NCI-H2107 (cell line): ENCODE data around the gene HLA-A.

Source experiments
- DNase-seq: peaks from one replicate; lab custom pipeline; 2025; lab: John Stamatoyannopoulos, UW

The HLA-A gene

DNA sequence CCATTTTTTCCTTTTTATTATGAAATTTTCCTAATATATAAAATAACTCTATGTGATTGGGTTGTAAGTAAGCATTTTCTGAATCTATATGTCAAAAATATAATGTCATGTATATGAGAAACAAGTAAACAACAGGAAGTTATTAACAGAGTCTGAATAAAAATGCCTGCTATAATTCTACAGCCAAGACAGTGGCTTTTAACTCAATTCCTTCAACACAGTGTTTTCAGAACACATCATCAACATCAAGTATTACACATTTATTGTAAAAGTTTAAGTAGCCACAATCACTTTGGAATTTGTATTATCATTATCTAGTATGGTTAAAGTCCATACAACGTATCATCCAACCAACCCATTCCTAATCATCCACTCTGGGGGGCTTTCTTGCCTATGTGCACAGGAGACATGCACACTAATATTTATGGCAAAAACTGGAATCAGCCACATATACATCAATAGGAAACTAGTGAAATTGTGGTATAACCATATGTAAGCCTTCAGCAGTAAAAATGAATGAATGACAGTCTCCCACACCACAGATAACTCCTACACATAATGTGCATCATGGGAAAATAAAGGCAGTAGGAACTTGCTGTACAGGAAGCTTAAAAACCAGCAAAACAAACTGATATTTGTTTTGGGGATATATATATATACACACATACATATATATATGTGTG is 6.9 kb upstream of the HLA-A start:
- no peak for DNase-seq

DNA sequence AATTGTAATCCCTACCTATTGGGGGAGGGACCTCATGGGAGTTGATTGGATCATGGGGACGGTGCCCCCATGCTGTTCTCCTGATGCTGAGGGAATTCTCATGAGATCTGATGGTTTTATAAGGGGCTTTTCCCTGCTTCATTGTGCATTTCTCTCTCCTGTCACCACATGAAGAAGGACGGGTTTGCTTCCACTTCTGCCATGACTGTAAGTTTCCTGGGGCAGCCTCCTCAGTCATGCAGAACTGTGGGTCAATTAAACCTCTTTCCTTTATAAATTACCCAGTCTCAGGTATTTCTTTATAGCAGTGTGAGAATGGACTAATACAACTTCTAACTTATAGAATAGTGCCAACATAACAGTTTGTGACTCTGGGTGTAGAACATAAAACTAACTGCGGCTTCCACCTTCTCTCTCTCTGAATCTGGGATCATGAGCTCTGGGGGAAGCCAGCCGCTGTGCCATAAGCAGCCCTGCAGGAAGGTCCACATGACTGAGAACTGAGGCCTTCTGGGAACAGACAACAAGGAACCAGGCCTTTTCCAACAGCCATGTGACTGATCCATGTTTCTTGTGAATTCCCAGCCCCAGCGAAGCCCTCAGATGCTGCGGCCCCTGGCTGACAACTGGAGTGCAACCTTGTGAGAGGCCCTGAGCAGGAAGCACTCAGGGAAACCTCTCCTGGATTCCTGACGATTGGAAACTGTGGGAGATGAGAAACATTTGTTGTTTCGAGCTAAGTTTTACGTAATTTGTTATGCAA is 3.4 kb upstream of the HLA-A start:
- no peak for DNase-seq

DNA sequence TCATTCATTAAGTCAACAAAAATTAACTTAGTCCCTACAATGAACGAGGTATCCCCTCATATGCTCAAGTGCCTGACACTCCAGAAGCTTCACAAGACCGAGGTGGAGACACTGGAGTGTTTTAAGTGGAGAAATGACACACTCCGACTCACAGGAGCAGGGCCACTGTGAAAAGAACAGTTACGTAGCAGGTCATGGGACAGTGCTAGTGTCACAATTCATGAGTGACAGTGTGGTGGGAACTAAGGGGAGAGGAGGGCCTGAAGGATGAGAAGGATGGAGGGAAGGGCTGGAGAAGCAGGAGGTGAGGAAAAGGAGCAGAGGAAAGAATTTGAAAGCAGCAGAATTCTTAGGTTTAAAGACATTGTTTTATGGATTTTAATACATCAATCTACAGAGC is 1.3 kb upstream of the HLA-A start:
- no peak for DNase-seq

GRCh38 chr6:29941471-29941870 is 861 bp upstream of the HLA-A start:
- no peak for DNase-seq

- no peak for DNase-seq
Measured at GRCh38 chr6:29941916-29942274, 437 bp upstream of the HLA-A start.

- DNase-seq: no peak
Measured at GRCh38 chr6:29943053-29943966, 978 bp downstream of the HLA-A start.

DNA sequence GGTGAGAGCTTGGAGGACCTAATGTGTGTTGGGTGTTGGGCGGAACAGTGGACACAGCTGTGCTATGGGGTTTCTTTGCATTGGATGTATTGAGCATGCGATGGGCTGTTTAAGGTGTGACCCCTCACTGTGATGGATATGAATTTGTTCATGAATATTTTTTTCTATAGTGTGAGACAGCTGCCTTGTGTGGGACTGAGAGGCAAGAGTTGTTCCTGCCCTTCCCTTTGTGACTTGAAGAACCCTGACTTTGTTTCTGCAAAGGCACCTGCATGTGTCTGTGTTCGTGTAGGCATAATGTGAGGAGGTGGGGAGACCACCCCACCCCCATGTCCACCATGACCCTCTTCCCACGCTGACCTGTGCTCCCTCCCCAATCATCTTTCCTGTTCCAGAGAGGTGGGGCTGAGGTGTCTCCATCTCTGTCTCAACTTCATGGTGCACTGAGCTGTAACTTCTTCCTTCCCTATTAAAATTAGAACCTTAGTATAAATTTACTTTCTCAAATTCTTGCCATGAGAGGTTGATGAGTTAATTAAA is 3.0 kb downstream of the HLA-A start:
- DNase-seq: no peak

DNA sequence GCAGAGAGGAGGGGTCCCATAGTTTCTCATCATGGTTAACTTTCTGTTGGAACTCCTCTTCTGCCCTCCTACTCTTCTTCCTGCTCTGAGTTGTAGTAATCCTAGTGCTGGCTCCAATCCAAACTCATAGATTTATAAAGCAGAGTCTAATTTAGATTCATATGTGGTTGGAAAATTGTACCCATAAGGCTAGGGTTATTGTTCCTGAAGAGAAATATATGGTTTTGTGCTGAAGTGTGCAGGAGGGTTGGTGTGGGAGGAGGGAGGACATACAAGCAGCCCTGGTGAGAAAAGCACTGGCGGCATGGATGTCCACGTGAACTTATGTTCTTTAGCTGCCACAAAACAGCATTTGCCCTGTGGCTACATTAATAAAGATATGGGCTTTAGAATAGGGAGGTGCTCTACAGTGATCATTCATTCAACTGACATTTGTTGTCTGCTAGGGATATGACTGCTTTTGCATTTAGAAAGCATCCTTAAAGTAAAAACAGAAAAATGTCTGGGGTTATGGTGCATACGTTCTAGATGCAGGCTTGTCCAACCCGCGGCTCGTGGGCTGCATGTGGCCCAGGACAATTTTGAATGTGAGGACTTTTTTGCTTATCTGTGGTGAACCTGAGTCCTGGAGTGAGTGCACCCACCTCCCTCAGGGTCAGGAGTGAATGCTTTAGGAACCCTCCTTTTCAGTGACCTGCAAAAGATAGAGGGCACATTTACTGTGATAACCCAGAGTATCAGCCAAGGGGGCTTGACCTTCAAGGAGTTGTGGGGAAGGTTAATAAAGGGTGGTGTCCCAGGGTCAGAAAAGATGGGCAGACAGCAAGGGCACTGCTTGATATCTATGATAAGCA is 4.1 kb downstream of the HLA-A start:
- no peak for DNase-seq

- DNase-seq: no peak
Measured at GRCh38 chr6:29947077-29947980, 5.0 kb downstream of the HLA-A start.

DNA sequence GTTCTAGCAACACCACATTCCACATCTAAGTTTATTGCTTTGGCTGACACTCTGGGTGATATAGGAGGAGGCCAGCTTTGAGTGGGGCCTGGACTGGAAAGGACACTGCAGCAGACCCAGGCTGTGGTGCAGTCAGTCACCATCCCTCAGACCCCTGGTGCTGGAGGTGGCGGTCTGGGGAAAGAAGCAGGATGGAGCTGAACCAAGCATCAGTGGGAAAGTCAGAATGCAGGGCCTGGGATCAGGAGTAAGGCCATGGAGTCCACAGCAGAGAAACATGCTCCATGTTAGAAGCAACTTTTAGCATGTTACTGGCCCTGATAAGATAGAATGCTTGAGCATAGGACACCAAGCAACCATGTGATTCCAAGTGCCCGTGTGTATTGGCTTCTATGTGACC is 5.9 kb downstream of the HLA-A start:
- no peak for DNase-seq

- DNase-seq: no peak
Measured at GRCh38 chr6:29949934-29950333, 7.6 kb downstream of the HLA-A start.

DNA sequence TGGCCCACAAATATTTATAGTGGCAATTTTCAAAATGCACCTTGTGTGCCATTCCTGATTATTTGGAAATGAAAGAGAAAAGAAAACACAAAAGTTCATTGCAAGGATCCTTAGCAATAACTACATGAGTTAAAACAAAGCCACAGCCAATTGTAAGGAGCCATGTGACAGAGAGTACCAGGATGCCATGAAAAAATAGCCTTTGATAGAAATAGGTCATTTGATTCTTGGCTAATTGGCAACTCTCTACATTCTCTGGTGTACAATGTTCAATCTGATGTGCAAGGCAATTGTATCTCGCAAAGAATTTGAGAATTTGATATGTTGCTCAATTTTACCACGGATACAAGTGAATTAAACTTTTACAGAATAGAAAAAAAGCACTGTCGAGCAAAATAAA is 9.6 kb downstream of the HLA-A start:
- DNase-seq: no peak

DNA sequence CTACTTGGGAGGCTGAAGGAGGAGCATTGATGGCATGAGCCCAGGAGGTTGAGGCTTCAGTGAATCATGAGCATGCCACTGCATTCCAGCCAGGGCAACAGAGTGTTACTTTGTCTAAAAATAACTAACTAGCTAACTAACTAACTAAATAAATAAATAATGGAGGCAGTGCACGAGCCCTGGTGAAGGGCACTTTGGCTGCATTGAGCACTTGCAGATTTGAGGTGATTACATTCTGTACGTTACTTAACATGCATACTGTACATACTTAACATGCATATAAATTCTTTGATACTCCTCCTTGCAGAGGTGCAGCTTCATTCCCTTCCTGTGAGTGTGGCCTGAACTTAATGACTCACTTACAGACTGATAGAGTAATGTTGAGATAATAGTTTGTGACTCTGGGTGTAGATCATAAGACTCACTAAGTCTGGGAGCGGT is 10.7 kb downstream of the HLA-A start:
- DNase-seq: no peak

DNA sequence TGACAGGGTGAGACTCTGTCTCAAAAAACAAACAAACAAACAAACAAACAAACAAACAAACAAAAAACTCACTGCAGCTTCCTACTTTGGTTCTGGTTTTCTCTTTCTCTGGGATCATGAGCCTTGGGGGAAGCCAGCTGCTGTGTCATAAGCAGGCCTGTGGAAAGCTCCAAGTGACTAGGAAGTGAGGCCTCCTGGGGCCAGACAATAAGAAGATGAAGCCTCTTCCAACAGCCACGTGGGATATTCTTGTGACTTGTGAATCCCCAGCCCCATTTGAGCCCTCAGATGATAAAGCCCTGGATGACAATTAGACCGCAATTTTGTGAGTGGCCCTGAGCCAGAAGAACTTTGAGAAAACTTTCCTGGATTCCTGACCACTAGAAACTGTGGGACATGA is 11.4 kb downstream of the HLA-A start:
- no peak for DNase-seq

DNA sequence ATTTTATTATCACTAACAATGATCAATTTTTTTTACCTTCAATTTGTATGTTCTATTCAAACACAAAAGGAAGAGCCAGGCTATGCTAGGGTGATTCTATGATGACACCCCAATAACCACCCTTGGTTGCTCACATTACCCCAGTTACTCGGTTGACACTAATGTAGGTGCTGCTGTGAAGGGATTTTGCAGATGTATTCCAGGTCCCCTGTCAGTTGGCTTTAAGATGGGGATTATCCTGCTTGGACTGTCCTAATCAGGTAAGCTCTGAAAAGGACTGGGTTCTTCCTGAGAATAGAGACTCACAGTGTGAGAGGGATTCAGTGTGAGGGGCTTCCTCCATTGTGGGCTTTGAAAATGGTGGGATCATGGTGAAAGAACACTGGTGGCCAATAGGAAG is 11.9 kb downstream of the HLA-A start:
- DNase-seq: no peak

GRCh38 chr6:29955783-29956182 is 13.5 kb downstream of the HLA-A start:
- DNase-seq: no peak

DNA sequence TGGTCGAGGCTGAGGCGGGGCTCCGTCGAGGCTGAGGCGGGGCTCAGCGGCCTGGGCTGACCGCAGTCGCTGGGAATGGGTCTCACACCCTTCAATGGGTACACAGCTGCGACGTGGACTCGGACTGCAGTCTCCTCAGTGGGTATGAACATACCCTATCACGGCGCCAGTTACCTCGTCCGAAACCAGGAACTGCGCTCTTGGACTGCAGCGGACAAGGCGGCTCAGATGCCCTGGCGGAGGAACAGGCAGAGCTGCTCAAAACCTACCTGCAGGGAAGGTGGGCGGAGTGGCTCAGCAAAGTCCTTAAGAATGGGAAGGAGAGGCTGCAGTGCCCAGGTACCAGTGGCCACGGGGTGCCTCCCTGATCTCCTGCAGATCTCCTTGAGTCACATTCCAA is 14.2 kb downstream of the HLA-A start:
- DNase-seq: no peak

DNA sequence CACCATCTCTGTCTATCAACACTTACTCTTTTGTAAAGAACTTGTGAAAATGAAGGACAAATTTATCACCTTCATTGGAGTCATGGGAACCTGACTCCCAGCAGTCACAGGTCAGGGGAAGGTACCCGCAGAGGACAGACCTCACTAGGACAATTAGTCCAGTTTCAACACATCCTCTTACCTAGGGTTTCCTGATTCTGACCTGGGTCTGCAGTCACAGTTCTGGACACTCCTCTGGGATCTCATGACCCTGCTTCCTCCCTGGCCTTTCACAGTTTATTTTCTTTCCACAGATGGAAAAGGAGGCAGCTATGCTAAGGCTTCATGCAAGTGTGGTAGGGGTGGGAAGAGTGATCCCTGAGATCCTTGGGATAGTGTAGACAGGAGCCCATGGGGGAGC is 15.7 kb downstream of the HLA-A start:
- no peak for DNase-seq

DNA sequence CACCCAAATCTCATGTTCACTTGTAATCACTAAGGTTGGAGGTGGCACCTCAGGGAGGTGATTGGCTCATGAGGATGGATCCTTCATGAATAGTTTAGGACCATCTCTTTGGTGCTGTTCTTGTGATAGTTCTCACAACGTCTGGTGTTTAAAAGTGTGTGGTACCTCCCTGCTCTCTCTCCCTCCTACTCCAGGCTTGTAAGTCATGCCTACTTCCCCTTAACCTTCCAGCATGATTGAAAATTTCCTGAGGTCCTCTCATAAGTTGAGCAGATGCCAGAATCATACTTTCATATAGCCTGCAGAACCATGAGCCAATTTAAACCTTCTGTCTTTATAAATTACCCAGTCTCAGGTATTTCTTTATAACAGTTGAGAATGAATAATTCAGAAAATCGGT is 16.6 kb downstream of the HLA-A start:
- DNase-seq: no peak

DNA sequence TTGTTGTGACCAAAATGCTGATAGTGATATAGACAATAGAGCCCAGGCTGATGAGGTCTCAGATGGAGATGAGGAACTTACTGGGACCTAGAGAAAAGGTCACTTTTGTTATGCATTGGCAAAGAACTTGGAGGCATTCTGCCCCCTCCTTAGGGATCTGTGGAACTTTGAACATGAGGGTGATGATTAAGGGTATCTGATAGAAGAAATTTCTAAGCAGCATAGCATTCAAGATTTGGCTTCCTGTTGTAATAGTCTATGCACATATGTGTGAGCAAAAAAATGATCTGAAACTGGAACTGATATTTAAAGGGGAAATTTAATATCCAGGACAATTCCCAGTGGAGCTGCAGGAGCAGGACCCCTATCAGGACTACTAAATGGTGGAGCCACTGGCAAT is 17.1 kb downstream of the HLA-A start:
- DNase-seq: no peak

DNA sequence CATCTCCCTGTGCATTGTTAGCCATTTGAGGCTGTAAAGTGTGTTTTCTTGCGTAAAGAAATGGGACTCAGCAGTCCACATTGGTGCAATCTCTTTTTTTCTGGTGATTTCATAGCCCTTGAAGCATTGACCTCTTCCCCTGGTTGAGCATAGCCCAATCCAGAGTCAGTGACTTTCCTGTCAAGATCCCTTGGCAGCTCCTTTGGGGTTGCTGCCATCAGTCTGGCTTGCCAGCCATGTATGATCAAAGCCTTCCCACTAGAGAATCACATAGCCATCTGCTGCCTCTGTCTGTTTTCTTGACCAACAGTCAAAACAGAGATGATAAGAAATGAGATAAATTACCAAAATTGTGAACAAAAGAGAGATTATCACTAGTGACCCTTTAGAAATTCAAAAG is 19.6 kb downstream of the HLA-A start:
- DNase-seq: no peak
